ENCODE data around the gene AAK1.

GRCh38 chr2:69529480-69529879 lies 114.1 kb downstream of the AAK1 start:
- TF ChIP-seq CTCF (optimal IDR thresholded peaks at IDR 0.05 in 1 of 3, IDR thresholded peaks at IDR 0.05 in 1 of 3, conservative IDR thresholded peaks at IDR 0.05 in 1 of 3; ENCODE audit: extremely low read depth in 1 of 3, insufficient read depth in 2 of 3, low read length in 3 of 3) = no peak
- TF ChIP-seq EZH2 (IDR thresholded peaks at IDR 0.05; ENCODE audit: low read length) = no peak

Measured in keratinocyte (primary cell).